Measurements from ENCODE around the gene CSKMT. TPM values are rescaled to one million over a fixed set of nuclear protein-coding genes. Genes with fewer than 3 reads are reported as not detected.

Gene CSKMT
- total RNA-seq, 2 experiments from 2014 or later, result 37.1 to 43.6 TPM

- DNase-seq (no peak), ATAC-seq (no peak)
- CTCF ChIA-PET, result interaction anchor here (1.0 to 1.6 kb wide), 3 partner anchors 11 to 86 kb away, joined by 4 to 6 read pairs (median 6); partner anchors contain the start of genes C11orf98, CSKMT and TUT1
- H3K36me3 Mint-ChIP-seq (ENCODE audit: low read depth), result peaks cover 39% of the 10 kb centered on the region
- POLR2A ChIA-PET, result interaction anchor here (0.9 to 21.7 kb wide), 5 partner anchors 11 to 86 kb away, joined by 3 to 263 read pairs (median 14); partner anchors contain the start of genes C11orf98, CSKMT, GANAB and TUT1
- peak overlapping the region; percentile 39 for H3K4me3 Mint-ChIP-seq
- intact Hi-C loops (cut with micrococcal nuclease), result no loop called here
- no peak for TF ChIP-seq CTCF (IDR thresholded peaks at IDR 0.05)
- H3K9me3 Mint-ChIP-seq, result no peaks in the 10 kb centered on the region
- peaks cover 38% of the 10 kb centered on the region for H3K4me1 Mint-ChIP-seq (ENCODE audit: low read depth)
- no peaks in the 10 kb centered on the region for H3K27me3 Mint-ChIP-seq
- H3K27ac Mint-ChIP-seq, result peak overlapping the region; percentile 51
Observed at GRCh38 chr11:62677156-62677555, 12.0 kb downstream of the CSKMT start.

DNA sequence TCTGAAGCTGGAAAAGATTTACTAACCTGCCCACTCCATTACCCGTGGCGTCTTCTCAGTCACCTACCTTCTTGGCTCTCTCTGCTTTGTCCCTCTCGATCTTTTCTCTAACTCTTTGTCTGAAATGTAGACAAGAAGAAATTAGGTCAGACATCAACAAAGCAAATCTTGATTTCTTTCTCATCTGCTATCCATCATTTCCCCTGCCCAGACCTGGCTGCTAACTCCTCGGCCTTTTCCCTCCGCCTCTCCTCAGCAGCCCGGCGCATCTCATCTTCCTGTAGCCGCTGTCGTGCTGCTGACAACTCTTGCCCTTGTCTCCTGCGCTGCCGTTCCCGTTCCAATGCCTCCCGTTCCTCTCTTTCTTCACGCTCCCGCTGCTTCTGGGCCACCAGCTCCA lies 12.6 kb downstream of the CSKMT start:
- no peak for TF ChIP-seq CTCF (IDR thresholded peaks at IDR 0.05)
- DNase-seq (no peak), ATAC-seq (no peak)
- H3K36me3 Mint-ChIP-seq (ENCODE audit: low read depth), result peaks cover 37% of the 10 kb centered on the region
- CTCF ChIA-PET, result interaction anchor here (1.0 to 1.6 kb wide), 3 partner anchors 10 to 86 kb away, joined by 4 to 6 read pairs (median 6); partner anchors contain the start of genes C11orf98, CSKMT and TUT1
- H3K4me1 Mint-ChIP-seq (ENCODE audit: low read depth), result peaks cover 36% of the 10 kb centered on the region
- peak overlapping the region; percentile 93 for H3K27ac Mint-ChIP-seq
- H3K27me3 Mint-ChIP-seq, result no peaks in the 10 kb centered on the region
- intact Hi-C loops (cut with micrococcal nuclease), result no loop called here
- POLR2A ChIA-PET, result interaction anchor here (0.9 to 21.7 kb wide), 4 partner anchors 12 to 86 kb away, joined by 3 to 263 read pairs (median 40); partner anchors contain the start of genes C11orf98, CSKMT, GANAB and TUT1
- H3K9me3 Mint-ChIP-seq, result no peaks in the 10 kb centered on the region
- H3K4me3 Mint-ChIP-seq, result peak overlapping the region; percentile 86

DNA sequence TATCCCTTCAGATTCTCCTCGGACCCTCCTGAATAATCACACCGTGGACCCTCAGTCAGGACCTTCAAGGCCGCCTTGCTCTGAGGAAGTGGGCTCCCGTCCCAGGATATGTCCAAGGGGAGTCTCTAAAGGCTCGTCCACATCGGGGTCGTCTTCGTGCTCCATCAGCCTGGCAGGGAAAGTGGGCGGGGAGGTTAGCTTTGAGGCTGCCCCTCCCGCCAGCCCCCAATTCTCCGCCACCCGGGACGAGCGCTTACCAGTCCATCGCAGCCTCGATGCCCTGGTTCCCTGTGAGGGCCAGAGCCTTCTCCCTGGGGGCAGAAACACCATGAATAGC lies 13.3 kb downstream of the CSKMT start:
- ATAC-seq, result no peak
- Mint-ChIP-seq H3K27ac (peak overlapping the region; percentile 93), H3K4me3 (peak overlapping the region; percentile 86), H3K9me3 (no peaks in the 10 kb centered on the region), H3K27me3 (no peaks in the 10 kb centered on the region), H3K36me3 (ENCODE audit: low read depth) (peaks cover 30% of the 10 kb centered on the region), H3K4me1 (ENCODE audit: low read depth) (peaks cover 29% of the 10 kb centered on the region)
- intact Hi-C loops (cut with micrococcal nuclease), result no loop called here
- no peak for DNase-seq
- ChIA-PET POLR2A (interaction anchor here (0.6 to 21.7 kb wide), 7 partner anchors 7 to 87 kb away, joined by 3 to 263 read pairs (median 15); partner anchors contain the start of genes C11orf98, CSKMT, GANAB and LBHD1), CTCF (interaction anchor here (1.2 to 6.5 kb wide), 3 partner anchors 13 to 87 kb away, joined by 4 to 79 read pairs (median 6); partner anchors contain the start of genes C11orf98, CSKMT, LRRN4CL and TUT1)
- no peak for TF ChIP-seq CTCF (IDR thresholded peaks at IDR 0.05)

DNA sequence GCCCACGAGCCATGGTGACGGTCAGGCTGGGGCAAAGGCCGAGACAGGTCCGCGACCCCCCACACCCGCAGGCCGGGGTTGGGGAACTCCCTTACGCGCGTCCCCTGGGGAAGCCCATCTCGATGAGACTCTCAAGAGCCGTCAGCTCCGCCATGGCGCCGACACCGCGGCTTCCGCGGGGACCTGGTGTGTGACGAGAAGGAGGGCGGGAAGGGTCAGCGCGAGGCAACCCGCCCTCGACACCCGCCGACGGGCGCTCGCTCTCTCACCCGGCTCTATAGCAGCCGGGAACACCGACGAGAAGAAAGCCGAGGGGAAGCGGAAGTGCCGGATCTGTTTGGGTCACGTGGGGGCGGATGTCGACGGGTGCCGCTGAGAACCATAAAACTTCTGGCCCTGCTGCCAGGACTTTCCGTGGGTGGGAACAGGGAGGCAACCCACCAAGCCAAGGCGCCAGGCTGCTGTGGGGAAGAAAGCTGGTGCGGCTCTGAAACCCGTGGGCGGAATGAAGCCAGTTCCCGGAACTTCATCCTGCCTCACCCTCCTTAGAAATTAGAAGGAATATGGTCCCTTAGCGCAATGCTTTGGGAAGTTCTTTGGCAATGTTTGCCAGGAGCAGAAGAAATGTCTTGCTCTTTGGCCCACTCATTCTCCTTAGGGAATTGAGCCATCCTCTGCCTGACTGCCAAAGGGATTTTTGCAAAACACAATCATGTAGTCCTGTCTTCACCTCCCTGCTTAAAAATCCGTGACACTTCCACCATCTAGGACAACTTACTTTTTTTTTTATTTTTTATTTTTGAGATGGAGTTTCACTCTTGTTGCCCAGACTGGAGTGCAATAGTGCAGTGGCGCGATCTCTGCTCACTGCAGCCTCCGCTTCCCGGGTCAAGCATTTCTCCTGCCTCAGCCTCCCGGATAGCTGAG lies 13.9 kb downstream of the CSKMT start, which contains the start of gene UBXN1:
Gene UBXN1 (minus strand): TSS at position 304 of the 927 bp plus-strand sequence. CDS start 150 bp downstream, at position 154.
- intact Hi-C loops (cut with micrococcal nuclease), result no loop called here
- POLR2A ChIA-PET, result interaction anchor here (0.6 to 21.7 kb wide), 15 partner anchors 8 to 162 kb away, joined by 3 to 263 read pairs (median 4); partner anchors contain the start of genes C11orf98, CSKMT, GANAB and LBHD1
- H3K27me3 Mint-ChIP-seq, result no peaks in the 10 kb centered on the region

More for the DNA sequence above, 13.9 kb downstream of the CSKMT start, which contains the start of gene UBXN1:
- CTCF ChIA-PET, result interaction anchor here (0.6 to 6.5 kb wide), 9 partner anchors 13 to 254 kb away, joined by 3 to 79 read pairs (median 10); partner anchors contain the start of genes C11orf98, CSKMT, LRRN4CL and TUT1
- Mint-ChIP-seq H3K4me1 (ENCODE audit: low read depth) (peaks cover 29% of the 10 kb centered on the region), H3K4me3 (peak within 1 kb of the TSS; percentile 86), H3K27ac (peak within 1 kb of the TSS; percentile 93), H3K9me3 (no peaks in the 10 kb centered on the region), H3K36me3 (ENCODE audit: low read depth) (peaks cover 30% of the 10 kb centered on the region)
- DNase-seq (peak; percentile 94), ATAC-seq (peak; percentile 76)
- TF ChIP-seq CTCF (IDR thresholded peaks at IDR 0.05), result no peak

All from activated CD8-positive, alpha-beta T cell treated with anti-CD3 and anti-CD28 coated beads for 36 hours (primary cell).